HG03342 (cell line): ENCODE measurements around the gene NKX1-1.
"Not testable (repeated sequence)": the region's sequence is repeated elsewhere in the genome, so short reads cannot be mapped to it uniquely, and the experiment has no call there.

ENCODE experiments used
- ATAC-seq: cut with Tn5 transposase; IDR thresholded peaks from one replicate; pipeline ENCODE4 v1.9.1; 2021; ENCODE audit warnings: mild to moderate bottlenecking, moderate library complexity; ENCODE audit not compliant: unreplicated experiment

Gene NKX1-1

DNA sequence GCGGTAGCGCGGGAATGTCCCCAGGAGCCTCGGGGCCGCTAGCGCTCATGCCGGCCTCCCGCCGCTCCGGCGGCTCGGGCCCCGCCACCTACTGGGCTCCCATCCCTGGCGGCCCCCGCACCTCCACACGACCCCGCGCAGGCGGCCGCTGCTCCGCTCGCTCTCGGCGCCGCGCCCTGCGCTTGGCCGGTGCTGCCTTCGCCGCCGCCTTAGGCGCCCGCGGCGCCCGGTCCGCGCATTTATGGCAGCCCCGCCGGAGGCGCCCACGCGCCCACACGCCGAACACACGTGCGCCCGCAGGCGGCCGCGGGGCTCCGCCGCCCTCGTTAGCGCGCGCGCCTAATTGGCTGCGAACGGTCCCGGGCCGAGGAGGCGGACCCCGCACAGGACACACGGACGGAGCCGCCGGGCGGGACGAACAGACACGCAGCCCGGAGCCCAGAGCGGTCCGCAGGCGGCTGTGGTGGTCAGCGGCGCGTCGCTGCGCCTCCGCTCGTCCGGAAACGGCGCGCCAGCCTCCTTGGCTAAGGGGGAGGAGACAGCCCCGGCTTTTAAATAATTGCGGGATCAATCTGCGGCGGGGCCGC lies at the start of gene NKX1-1:
Gene NKX1-1, minus strand, starts transcription at position 49 of the 587 bp plus-strand sequence. Its CDS starts 0 bp downstream, at position 49.
- no peak for ATAC-seq

DNA sequence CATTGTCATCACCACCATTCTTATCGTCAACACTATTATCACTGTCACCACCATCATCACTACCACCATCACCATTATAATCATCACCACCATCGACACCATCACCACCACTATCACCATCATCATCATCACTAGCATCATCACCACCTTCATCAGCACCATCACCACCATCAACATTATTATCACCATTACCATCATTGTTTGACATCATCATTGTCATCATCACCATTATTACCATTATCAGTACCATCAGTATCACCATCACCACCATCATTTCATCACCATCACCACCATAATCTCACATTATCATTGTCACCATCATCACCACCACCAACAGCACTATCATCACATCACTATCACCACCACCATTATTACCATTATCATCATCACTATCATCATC lies 47.5 kb upstream of the NKX1-1 start:
- ATAC-seq = no peak

DNA sequence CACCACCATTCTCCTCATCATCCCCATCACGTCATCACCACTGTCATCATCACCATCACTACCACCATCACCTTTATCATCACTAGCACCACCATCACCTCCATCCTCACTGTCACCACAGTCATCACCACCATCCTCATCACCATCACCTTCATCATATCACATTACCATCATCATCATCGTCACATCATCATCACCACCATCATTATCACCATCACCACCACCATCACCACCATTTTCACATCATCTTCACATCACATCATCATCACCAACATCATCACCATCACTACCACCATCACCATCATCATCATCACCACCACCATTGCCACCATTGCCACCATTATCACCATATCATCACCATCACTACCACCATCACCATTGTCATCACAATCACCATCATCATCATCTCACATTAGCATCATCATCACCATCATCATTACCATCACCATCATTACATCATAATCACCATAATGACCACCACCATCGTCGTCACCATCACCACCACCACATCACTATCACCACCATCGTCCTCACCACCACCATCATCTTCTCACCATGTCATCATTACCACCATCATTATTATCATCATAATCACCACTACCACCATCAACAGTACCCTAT lies 46.3 kb upstream of the NKX1-1 start:
- no peak for ATAC-seq

DNA sequence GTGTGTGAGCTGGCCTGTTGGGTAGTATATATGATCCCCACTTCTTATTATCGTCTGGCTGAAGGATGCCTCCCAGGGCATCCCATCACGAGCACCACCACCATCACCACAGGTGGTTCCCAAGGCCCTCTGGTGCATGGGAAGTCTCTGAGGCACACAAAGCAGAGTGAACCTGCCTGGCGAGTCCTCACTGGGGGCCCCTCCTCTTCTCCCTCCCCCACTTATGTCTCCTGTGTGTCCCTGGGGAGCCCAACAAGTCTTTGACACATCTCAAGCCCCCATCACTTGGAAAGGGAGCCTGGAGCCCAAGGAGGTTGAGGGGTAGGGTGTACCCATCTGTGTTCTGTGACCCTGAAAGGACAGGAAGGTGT lies 45.5 kb upstream of the NKX1-1 start:
- ATAC-seq = no peak

DNA sequence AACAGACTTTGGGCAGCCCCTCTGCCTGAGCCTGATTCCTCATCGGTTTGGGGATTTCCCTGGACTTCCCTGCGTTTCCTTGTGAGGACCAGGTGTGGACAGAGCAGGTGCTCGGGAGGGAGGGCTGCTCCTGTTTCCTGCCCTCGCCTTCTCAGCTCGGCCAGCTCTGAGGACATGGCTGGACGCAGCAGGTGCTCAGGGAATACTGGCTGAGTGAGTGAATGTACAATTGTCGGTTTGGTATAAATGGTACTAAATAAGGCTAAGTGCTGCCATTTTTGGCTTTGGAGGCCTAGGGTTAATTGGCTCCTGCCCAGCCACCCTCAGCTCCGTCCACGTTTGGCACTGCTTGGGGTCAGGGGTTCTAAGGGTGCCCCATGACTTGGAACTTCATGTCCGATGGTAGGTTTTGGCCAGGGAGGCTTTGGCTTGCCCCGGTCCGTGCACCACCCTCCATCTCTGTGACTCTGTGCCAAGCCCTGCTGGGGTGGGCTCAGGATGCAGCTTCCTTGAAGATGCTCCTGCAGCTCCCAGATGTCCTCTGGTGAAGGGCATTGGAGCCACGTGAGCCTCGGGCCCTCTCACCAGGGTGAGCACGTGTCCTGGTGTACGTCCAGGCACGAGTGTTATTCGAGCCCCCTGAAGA lies 45.0 kb upstream of the NKX1-1 start:
- no peak for ATAC-seq

DNA sequence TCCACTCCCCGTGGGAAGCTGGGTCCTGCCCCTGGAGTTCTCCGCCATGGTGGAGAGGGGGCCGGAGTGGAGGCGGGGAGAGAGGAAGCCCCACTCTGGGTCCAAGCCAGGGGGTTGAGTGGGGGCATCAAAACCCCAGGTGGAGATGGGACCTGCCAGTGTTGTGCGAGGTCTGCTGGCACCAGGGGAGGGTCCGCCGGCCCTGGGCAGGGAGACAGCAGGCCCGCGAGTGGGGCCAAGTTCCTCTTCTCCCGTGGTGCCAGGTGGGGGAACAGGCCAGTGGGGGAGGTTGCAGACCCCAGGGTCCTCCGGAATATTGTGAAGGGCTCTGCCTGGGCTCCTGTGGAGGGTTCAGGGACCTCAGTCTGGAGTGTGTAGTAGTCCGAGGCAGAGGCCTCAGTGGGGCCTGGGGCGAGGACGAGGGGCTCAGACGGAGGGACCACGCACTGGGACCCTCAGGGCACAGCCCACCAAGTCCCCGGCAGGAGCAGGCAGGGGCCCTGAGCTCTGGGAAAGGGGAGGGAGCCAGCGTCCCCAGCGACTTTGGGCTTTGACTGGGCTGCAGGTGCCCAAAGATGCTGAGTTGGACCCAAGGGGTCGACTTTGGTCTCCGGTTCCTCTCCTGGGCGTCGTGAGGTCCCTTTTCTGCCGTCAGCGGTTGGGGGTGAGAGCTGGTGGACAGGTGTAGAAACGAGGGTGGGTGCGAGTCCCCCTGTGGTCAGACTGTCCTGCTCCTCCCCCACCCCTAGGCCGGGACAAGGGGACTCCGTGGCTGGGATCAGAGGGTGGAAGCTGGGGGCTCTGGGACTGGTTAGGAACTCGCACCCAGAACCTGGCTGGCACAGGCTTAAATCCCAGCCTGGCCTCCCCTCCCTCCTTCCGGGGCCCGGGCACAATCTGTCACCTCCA lies 43.8 kb upstream of the NKX1-1 start:
- ATAC-seq = no peak

DNA sequence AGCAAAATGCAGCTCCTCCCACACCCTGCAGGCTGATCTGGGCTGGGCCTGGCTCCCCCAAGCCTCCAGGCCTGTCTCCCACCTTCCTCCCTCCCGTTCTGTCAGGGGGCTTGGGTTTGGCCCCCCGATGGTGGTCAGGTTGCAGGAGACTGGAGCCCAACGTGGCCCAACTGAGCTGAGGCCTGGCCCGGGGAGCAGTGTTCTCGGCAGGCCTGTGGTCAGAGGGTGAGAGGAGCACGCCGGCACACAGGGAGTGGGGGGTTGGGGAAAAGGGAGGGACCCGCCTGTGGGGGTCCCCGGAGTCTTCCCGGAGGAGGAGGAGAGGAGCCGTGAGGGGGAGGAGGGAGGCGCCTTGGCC lies 43.2 kb upstream of the NKX1-1 start:
- ATAC-seq = no peak

DNA sequence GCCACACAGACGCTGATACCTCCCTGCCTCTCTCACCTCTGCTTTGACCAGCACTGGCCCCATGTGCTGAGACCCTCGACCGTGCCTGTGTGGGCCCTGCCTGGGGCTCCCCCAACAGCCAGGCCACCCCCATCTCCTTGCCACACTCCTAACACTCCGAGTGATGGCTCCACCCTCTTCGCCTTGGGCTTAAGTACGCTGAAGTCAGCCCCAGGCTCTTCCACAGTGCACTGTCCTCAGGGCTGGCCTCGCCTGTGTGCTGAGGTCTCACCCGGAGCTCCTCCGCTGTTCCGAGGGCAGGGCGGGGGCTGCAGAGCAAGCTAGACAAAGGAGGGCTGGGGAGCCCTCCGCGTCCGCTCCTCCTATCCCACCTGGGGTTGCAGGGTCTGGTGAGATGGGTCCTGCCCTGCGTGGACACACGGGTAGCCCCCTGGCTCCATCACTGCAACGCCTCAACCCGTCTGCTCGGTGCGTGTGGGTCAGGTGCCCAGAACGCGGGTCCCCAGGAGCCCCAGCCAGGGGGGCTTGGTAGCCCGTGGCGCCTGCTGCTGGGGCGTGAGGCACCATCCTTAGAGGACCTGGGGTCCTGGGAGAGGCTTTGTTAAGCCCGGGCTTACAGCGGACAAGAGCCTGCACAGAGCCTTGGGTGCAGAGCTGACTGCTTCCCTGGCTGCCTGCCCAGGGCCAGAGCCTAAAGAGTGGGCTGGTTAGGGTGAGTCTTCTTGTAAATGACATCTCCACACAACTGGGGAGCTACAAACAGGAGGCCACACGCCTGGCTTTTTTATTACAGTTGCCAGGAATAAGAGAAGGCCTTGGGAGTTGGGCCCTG lies 42.6 kb upstream of the NKX1-1 start:
- no peak for ATAC-seq

DNA sequence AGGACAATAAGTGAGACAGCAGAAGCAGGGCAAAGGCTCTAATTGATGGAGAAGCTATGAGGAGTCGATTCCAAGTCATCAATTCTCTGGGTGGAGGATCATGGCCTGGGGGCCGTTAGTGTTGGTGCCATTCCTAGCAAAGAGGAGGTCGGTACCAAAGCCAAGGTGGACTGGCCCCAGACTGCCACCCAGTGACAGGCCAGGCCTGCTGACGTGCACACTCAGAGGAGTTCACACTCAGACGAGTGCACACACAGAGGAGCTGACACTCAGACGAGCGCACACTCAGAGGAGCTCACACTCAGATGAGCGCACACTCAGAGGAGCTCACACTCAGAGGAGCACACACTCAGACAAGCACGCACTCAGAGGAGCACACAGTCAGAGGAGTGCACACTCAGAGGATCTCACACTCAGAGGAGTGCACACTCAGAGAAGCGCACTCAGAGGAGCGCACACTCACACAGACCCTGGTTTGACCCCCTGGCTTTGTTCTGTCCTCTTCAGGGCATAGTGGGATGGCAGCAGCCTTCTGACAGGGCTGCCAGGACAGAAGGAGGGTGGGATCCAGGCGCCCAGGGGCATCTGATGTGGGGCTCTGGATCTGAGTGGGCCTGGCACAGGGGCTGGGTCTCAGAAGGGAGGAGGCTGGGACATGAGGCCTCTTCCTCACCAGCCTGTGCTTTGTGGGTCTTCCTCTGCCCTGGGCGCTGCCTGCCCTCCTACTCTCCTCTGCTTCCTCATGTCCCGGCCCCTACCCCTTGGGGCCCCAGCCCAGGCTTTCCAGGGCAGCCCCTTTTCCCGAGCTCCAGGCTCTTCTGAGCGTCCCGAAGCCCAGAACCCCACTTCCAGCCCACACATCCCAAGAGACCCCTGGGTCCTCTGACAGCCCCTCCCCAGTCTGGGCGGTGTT lies 41.7 kb upstream of the NKX1-1 start:
- ATAC-seq = no peak

DNA sequence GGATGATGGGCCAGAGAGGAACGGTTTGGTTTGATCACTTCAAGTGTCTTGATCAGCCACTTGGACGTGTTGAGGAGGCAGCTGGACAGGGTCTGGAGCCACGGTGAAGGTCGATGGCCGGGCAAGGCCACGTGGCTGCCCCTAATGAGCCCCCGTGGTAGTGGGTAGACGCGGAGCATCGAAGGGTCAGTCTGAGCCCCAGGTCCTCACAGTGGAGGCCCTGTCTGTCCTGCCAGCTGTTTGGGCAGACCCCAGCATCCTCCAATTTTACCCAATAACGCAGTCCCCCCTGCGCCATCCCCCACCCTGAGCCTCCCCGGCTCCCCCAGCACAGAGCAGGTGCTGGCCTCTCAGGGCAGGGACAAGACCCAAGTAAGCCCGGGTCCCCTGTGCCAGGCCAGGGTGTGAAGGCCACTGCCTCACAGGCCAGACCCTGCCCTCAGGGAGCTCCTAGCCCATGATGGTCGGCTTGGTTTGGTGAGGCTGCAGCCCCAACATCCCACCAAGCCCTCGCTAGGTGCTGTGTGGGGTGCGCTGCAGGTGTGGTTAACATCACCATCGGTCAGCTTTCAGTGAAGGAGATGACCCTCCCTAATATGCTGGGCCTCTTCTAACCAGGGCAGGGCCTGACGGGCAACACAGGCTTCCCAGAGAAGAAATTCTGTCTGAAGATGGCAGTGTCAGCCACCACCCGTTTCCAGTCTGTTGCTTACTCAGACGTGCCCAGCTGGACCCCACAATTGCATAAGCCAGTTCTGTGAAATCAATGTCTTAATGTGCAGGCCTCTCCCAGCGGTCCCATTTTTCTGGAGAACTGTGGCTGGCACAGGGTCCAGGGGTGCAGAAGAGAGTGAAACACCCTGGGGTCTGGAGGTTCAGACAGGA lies 40.5 kb upstream of the NKX1-1 start:
- ATAC-seq = no peak

DNA sequence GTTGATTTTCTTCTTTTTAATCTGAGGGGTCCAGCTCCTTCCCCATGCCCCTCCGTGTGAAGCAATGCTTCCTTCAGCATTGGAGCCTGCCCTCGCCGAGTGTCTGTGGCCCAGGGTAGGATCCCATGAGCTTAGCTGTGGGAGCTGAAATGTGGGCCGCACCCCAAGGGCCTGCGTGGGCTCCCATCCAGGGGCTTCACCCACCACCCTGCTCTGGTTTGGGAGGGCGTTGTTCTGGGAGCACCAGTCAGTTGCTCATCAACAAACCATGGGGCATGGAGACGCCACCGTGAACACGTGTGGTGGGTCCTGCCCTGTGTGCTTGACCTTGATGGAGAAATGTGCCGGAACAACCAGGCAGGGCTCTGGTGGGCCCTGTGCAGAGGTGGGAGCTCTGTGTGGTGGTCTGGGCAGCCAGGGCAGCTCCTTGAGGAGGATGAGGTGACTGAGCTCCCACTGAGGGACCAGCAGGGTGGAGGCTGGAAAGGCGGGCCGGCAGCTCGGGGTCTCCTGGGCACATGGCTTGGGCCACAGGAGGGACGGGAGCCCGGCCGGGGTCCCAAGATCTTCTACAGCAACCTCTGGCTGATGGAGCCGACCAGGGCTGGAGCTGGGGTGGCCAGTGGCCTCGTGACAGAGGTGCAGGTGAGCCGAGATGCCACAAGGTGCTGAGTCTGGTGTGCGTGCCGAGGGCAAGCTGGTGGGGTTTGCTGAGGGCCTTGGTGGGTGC lies 39.6 kb upstream of the NKX1-1 start:
- ATAC-seq = no peak

DNA sequence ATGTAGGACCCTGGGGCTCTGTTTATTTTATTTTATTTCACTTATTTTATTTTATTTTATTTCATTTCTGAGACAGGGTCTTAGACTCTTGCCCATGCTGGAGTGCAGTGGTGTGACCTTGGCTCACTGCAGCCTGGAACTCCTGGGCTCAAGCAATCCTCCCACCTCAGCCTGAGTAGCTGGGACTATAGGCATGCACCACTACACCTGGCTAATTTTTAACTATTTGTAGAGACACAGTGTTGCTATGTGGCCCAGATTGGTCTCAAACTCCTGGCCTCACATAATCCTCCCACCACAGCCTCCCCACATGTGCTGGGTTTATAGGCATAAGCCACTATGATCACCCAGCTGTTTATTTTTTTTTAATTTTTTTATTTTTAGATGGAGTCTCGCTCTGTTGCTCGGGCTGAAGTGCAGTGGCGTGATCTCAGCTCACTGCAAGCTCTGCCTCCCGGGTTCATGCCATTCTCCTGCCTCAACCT lies 37.5 kb upstream of the NKX1-1 start:
- not testable (repeated sequence) for ATAC-seq

DNA sequence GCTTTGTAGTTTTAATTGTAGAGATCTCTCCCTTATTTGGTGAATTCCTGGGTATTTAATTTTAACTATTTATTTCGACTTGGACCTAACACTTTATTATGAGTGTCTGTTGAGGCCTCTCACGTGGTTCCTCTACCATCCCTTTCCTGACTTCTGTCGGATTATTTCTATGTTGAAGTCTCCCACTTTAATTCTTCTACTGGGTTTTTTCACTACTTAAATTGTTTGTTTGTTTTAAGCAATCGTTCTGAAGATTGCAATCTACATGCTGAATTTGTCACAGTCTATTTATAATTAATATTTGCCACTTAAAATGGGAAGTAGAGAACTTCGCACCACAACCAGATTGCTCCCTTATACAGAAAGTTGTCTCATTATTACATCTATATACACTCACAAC lies 20.8 kb upstream of the NKX1-1 start:
- ATAC-seq = no peak

DNA sequence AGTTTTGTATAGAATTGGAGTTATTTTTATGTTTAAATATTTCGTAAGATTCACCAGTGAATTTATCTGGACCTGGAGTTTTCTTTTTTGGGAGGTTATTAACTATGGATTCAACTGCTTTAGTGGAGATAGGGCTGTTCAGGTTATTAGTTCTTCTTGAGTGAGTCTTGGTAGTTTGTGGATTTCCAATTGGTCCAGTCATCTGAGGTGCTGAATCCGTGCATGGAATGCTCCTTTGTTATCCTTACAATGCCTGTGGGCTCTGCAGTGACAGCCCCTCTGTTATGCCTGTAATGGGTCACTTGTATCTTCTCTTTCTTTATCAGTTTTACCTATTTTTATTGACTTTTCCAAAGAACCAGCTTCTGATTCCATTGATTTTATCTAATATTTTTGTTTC lies 15.4 kb upstream of the NKX1-1 start:
- ATAC-seq = no peak

DNA sequence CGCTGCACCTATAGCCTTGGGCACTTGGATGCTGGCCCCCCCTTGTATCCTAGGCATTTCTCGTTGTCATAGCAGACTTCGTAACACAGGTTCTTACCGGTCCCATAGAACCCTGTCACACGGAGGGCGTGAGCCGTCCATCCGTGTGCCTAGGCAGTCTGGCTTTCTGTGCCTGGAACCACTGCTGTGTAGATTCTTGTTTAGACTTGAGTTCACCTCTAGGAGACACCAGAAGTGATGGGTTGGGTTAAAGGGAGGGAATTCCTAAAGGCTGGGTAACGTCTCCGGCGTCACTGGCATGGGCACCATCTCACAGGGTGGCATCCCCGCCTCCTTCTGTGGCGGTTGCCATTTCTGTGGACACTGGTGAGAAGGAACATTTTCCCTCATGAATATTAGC lies 13.5 kb upstream of the NKX1-1 start:
- no peak for ATAC-seq

DNA sequence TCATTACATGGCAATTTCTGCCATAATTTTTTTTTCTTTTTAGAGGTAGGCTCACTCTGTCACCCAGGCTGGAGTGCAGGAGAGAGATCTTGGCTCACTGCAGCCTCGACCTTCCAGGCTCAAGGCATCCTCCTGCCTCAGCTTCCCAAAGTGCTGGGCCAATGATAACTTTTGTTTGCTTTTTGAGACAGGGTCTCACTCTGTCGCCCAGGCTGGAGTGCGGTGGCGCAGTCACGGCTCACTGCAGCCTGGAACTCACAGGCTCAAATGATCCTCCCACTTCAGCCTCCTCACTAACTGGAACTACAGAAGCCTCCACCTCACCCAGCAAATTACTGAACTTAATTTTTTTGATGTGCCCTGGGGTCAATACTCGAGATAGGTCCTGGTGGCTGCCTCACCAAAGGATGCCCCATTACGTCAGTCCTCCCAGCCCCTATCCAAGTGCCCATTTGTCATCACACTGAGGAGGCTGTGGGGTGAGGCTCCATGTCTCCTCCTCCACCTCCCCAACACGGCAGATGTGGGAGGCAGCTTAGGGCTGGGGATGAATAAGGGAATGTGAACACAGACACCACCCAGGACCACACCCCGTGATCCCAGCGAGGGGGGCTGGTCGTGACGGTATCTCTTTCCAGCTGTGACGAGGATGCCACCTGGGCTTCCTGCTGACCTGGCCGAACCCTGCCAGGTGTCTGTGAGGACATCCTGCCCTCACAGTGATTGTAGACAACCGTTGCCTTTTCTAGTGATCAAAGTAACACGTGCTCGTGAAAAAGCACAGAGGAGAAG lies 12.4 kb upstream of the NKX1-1 start:
- no peak for ATAC-seq
